GM18868 (cell line): ENCODE results near the gene IPO9.
"Not testable (repeated sequence)": the region's sequence is repeated elsewhere in the genome, so short reads cannot be mapped to it uniquely, and the experiment has no call there.

ENCODE experiments used
- ATAC-seq: cut with Tn5 transposase; IDR thresholded peaks from one replicate; pipeline ENCODE4 v1.9.1; 2021; ENCODE audit warnings: mild to moderate bottlenecking, moderate library complexity; ENCODE audit not compliant: unreplicated experiment

IPO9 gene

DNA sequence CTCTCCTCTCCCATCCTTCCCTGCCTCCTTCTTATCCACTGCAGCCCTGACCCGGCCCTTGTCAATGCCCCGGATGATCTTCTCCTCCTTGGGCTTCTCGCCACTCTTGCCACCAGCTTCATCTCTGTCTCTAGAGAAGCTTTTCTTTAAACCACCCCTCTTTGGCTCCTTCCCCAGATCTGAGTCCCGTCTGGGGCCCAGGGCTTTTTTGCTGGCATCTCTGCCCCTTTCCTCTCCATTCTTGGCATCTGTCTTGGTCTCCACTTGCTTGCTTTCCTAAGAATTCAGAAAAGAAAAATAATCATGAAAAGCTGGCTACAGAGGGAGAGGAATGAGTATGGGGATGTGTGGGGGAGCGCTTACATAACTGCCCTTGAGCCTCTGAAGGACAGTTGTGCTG, 71.5 kb downstream of the IPO9 start:
- no peak for ATAC-seq

DNA sequence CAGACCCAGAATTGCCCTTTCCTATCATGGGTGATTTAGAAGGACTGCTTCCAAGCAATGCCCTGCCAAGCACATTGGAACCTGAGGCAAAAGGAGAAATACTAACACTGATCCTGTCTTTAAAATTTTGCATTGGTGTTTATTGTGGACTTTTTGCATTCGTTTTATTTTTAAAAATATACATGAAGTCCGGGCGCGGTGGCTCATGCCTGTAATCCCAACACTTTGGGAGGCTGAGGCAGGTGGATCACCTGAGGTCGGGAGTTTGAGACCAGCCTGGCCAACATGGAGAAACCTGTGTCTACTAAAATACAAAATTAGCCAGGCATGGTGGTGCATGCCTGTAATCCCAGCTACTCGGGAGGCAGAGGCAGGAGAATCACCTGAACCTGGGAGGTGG, 72.1 kb downstream of the IPO9 start:
- not testable (repeated sequence) for ATAC-seq

DNA sequence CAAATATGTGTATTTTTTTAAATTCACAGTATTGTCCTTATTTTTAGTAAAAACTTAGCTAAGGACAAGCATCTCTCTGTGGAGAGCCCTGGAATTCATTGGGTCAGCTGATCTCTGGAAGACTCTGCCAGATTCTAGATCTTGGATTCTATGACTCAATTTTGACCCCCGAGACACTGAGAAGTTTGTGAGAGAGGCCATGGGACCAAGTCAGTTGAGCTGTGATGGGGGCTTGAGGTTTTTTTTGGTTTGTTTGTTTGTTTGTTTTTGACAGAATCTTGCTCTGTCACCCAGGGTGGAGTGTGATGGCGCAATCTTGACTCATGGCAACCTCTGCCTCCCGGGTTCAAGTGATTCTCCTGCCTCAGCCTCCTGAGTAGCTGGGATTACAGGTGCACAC, 73.2 kb downstream of the IPO9 start:
- no peak for ATAC-seq

DNA sequence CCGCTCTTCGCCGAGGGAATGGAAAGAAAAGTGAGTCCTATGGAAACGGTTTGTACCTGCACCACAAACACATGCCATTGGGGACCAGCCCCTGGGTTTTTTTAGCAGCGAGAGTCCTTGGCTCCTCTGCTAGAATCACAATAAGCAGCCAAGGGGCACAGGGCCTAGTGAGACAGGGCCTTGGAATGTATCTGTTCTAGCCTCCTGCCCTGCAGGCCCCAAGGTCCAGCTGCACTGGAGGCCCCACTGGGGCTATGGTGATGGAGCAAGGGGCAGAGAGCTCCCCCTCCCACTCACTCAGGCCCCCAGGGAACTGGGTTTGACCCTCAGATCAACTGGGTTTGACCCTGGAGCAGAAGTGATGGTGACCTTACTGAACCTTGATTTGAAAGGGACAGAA, 74.2 kb downstream of the IPO9 start:
- no peak for ATAC-seq

DNA sequence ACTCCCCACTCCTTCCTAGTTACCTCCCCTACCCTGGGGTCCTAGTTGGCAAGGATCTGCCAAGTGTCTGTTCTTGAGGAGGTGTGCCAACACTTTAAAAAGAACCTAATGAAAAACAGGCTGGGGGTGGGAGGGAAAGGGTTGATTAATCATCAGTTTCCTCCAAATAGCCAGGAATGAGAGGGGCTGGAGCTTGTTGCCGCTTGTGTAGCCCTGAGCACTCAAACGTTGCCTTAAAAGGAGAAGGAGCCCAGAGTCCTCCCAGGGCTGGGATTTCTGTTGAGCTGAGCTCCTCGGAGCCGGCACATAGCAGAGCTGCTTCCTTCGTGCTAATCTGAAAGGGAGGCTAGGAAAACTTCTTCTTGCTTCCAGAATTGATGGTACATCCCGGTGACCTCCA, 75.6 kb downstream of the IPO9 start:
- ATAC-seq = no peak

DNA sequence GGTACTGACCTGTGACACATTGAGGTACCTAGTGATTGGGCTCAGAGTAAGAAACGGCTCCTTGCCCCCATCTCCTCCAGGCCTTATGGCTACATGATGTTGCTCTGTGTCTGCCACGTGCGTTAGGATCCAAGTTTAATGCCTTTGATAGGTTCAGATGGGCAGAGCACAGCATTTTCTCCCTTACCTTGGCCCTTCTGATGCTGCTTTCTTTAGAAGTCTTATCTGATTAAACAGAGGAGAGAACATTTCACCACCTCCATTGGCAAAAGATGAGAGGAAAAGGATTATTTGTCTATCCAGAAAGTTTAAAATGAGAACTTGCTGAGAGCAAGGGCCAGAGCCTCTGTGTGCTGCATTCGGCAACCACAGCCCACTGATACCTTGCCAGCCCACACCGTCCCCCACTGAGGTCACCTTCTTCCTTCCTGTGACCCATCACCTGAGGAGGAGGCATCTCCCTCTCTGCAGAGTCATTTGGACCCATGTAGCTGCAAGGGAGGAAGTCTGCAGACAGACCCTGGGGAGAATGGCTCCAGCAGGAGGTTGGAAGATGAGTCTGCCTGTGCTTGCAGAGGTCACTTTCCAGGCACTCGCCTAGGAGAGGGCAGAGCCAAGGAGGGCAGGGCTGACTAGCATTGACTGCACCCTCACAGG, 76.4 kb downstream of the IPO9 start:
- no peak for ATAC-seq

DNA sequence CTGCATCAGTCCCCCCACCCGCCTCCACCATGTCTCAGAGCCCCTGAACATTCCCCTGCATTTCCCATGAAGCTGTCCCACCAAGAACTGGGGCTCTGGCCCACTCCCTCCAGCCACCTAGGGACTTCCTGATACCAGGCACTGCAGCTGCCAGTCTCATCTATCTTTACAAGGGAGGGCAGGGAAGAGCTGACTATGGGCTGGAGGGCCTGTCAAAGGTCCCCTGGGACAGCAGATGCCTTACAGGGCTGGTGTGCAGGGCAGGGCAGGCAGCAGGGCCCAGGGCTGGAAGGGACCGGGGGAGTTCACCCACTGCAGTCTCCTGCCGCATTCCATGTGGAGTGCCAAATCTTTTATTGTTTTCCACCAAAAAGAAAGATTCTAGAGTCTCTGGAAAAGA, 77.4 kb downstream of the IPO9 start:
- ATAC-seq = no peak

DNA sequence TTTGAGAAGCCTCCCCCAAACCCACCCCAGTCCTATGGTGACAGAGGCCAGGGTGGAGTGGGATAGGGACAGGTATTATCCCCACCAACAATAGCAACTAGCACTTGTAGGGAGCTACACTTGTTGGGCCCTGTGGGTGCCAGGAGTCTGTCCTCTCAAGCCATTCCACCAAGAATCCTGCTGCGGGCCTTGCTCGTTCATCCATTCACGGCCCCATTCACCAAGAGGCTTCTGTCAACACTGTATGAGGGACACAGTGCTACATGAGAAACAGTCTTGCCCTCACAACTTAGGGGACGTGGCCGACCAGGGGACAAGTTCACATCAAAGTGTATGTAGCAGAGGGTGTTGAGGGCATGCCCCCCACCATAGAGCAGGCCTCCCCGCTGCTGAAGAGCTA, 78.7 kb downstream of the IPO9 start:
- ATAC-seq = no peak

DNA sequence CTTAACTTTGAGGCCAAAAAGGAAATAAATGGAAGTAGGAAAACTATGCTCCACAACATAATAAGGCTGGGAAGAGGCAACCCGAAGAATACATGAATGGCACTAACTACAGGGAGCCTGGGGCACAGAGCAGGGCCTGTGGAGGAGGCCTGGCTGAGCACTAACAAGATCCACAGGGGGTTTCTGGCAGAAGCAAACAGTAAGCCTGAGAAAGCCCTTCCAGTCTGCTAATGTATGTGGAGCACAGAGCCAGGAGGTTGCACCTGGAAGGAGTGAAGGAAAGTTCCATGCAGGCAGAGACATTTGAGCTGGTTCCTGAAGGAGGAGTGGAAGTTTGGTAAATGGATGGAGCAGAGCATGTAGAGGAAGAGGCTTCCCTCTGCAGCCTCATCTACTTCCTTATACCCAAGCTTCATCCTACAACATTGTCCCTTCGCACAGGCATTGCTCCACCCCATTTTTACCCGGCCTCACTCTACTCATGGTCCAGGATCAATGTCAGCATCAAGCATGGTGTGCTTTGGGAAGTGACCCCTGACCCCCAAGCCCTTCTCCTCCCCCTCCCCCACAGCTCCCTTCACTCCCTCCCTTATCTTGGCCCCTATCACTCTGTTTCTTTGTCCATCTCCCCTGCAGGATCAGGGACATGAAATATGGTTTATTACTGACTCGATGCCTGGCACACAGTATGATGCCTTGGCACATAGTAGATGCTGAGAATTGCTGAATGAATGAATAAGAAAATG, 83.0 kb downstream of the IPO9 start:
- no peak for ATAC-seq

DNA sequence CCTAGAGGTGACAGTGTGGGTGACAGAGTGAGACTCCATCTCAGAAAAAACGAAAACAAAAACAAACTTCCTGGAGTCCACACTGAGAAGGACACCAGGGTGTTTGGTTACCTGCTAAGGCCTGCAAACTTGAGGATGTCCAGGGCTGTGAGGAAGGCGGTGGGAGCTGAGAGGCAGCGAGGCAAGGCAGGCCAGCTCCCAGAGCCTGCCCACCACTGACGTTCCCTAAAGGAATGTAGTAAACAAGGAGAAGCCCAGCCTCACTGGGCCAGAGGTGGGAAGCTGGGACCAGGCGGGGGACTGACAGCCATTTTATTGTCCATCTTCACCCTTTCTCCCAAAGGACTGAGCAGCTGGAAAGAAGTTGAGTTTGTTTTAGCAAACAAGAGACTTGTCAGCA, 83.9 kb downstream of the IPO9 start:
- ATAC-seq = no peak

DNA sequence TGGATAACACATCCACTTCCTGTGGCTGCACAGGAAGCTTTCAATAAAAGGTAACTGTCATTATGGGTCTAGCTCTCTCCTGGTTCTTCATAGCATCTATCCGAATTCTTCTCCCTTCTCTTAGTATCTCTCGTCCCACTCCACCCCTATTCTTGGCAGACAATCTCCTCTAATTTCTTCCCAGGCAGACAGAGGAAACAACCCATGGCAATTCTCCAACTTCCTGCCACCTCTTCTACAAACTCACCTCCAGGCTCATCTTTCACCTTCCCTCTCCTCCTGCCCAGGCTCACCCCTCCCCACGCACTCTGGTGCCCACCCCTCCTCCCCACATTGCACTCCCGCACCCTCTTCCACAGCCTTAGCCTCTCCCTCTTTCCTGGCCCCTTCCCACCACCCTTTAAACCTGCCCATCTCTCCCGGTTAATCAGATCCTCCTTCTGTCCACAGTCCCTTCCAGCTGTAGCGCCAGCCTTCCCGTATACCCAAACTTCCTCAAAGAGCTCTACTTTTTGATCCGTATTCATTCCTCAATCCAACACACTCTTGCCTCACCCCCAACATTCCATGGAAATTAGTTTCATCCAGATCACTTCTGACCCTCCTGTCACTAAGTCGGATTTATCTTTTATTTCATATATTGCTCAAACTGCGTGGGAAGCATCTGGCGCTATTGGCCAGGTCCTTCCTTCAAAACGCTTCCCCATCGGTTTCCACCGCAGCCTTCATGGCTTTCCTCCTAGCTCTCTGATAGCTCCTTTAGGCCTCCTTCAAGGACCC, 85.7 kb downstream of the IPO9 start:
- no peak for ATAC-seq

DNA sequence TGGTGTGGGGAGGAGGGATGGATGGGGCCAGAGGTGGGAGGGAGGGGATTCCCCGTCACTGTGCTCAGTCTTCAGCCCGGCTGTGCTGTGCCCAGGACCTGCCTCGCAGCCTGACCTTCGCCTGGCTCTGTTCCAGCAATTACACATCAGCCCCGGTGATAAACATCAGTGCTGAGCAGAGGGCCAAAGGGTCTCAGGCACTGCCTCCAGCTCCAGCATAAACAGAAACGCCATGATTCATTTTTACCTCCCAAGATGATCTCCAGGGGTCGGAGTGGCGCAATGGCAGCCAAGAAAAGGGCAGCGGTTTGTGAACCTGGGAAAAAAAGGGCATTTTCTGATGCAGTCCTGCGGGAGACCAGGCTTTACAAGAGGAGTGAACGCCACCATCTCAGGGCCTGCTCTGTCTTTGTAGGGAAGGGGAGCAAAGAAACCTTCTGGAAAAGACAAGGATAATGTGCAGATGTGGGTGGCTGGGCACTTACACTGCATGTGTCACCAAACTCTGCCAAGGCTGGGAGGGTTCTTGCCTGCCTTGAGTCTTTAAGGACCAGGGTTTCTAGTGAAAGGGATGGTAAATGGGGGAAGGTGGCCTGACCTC, 87.8 kb downstream of the IPO9 start:
- no peak for ATAC-seq

DNA sequence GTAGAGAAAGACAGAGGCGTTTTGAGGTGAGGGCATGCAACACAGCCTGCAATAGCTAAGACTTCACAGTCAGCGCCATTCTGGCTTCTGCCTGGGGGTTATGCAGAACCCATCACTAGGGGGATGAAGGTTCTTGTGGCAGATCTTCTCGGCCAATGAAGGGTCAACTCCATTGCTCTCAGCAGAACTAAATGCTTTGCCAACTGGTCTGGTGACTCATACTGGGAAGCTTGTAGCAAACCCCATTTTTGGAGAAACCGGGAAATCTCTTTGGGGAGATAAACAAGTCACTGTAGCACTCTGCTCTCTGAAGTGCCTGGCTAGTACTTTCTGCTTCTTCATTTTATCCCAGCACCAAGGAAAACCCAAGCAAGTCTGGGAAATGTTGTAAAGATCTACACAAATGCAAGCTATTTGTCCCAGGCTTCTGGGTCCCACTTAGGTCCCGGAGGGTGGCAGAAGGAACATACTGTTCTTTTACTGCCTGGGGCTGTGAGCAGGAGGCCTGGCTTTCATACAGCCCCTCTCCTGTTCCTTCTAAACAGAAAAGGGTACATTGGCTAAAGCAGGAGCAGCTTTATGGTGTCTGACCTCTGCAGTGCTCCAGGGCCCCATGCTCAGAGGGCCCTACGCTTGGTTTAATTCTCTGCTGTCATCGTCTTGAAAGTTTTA, 88.5 kb downstream of the IPO9 start:
- no peak for ATAC-seq

DNA sequence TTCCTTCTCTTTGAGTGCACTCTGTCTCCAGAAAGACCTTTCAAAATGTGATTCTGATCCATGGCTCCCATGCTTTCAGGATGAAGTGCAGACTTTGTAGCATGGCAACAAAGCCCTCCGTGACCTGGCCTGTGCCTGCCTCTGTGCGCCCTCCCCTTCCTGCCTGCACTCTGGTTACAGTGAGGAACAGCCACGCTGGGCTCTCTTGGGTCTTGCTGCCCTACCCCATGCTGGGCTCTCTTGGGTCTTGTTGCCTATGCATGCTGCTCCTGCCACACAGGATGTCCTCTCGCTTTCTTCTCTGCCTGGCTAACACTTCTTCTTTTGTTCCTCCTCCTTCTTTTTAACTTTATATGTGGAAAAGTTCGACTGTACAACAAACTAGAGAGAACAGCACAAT, 89.4 kb downstream of the IPO9 start:
- ATAC-seq = no peak

DNA sequence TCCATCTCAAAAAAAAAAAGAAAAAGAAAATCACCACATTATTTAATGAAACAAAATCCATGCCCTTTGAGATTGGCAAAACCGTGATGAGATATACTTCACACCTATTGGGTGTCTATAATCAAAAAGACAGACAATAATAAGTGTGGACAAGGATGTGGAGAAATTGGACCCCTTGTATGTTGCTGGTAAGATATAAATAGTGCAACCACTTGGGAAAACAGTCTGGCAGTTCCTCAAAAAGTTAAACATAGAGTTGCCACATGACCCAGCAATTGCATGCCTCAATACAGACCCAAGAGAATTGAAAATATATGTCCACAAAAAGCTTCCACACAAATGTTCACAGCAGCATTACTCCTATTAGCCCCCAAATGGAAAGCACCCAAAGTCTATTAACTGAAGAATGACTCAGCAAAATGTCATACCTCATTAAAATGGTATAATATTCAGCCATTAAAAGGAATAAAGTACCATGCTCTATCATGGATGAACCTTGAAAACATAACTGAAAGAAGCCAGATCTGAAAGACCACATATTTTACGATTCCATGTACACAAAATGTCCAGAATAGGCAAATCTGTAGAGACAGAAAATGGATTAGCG, 93.1 kb downstream of the IPO9 start:
- ATAC-seq = no peak

DNA sequence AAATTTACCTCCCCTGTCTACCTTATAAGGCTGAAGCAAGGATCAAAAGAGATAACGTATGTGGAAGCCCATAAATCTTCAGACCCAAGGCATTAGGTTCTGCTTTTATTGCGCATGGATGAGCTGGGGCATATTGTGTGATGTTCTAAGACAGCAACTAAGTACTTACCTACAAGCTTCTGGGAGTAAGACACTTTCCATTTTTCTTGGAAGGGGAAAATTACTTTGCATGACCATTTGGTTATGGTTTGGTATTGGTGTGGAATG, 96.3 kb downstream of the IPO9 start:
- ATAC-seq = no peak

DNA sequence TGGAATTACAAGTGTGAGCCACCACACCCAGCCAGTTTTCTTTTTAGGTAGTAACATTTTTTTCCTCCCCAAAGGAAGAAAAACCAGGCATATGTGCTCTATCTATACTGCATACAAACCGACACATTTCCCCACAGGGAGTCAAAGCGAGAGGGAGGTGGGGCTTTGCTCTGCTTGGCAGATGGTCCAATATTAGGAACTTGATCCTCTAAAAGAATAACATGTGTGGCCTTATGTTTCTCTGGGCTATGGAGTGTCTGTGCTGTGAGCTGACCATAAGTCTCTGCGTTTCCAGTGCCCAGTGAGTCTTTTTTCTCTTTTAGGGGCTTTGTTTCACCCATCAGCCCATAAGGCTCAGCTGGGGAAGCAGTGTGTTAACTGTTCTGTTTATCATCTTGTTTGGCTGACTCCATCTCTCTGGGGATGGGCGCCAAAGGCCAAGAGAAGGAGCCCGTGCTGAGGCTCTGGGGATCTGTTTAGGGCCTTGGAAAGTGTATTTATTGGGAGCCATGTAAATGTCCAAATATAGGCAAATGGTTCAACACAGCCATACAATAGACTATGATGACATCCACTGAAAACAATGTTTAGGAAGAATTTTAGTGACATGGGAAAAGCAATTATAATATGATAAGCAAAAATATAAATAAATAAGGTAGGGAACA, 97.2 kb downstream of the IPO9 start:
- no peak for ATAC-seq

DNA sequence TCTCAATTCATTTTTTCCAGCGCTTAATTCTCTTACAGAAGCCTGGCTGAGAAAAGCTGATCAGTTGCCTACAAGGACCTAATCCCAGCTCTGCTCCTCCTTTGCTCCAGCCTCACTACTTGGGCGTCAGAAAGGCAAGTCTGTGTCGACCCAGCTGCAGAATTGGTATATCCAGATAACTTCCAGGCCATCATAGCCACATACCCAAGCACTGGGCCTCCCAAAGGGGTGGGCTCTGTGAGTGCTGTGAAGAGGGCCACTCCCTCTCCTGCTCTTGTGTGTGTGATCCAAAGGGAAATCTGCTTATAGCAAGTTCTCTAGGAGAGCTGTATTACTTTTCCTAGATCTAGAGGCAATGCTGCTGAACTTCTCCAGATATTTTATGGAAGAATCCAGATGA, 99.3 kb downstream of the IPO9 start:
- ATAC-seq = no peak

DNA sequence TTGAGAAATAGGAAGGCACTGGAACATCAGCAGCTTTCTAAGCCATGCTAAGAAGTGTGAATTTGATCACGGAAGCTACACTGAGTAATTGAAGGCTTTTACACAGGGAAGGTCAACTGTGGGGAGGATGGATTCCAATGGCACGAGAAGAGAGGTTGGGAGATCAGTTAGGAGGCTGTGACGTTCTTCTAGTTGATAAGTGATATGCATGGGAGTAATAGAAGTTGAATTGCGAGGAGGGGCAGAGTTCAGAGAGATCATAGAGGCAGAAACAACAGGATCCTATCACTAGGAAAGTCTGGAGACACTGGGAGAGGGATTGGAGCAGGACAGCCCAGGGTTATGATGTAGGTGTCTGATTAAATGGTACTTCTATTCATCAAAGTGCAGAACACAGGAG, 101.2 kb downstream of the IPO9 start:
- no peak for ATAC-seq

DNA sequence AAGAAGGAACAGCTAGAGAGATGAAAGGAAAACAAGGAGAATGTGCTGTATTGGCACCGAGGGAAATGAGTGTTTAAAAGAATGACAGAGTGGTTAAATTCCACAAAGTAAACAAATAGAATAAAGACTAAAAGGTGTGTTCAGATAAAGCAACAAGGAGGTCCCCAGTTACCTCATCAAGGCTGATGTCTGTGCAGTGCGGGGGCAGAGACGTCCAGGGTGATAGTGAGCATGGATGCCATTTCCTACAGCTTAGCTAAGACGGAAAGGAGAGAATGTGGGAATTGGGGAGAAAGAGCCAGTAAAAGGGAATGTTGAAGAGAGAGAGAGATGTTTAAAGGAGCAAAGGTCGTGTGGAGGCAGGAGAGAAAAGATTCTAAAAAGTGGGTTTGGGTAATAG, 101.8 kb downstream of the IPO9 start:
- ATAC-seq = no peak
